Right cardiac atrium (tissue), 5 donors: ENCODE results near the gene PPFIBP2. TPM values are rescaled to one million over a fixed set of nuclear protein-coding genes. Genes with fewer than 3 reads are reported as not detected.
A peak's percentile ranks its signal among the peaks of the same experiment; 100 is the strongest.
"Not testable (repeated sequence)": the region's sequence is repeated elsewhere in the genome, so short reads cannot be mapped to it uniquely, and the experiment has no call there.

Source experiments
- ATAC-seq, 2 donors: fragments of 200-7000 bp; cut with Tn5 transposase; one replicate each; pipeline versions ENCODE4 v1.8.0 to v1.9.1; 2020; ENCODE audit warnings: moderate library complexity in 2 of 2, mild to moderate bottlenecking in 1 of 2
- DNase-seq, 3 donors: peaks; one replicate each; pipeline ENCODE4 v3.0.0-alpha.2; 2020
- H3K27ac ChIP-seq: one replicate; pipeline ENCODE4 v1.5.1; 2013; ENCODE audit warnings: mild to moderate bottlenecking, low read length, control low read depth, moderate library complexity
- H3K27me3 ChIP-seq: one replicate; pipeline ENCODE4 v1.6.1; 2013; ENCODE audit not compliant: control insufficient read depth, insufficient read depth
- H3K4me1 ChIP-seq: one replicate; pipeline ENCODE4 v1.6.1; 2013; ENCODE audit warnings: low read length; ENCODE audit not compliant: control insufficient read depth, insufficient read depth
- H3K4me3 ChIP-seq: one replicate; pipeline ENCODE4 v1.5.1; 2013; ENCODE audit warnings: low read length, control low read depth
- H3K9me3 ChIP-seq: one replicate; pipeline ENCODE4 v1.6.1; 2013; ENCODE audit warnings: low read length; ENCODE audit not compliant: control insufficient read depth
- WGBS: extraction: QIAGEN DNeasy Blood & Tissue Kit; methylation state at CpG from one replicate; pipeline ENCODE4 v1.1.7; 2013; 5-methylcytosine and 5-hydroxymethylcytosine counted together
- intact Hi-C, 4 donors: fragments of 100-400 bp; cut with DNase I; formaldehyde crosslinking; loops; one replicate each; pipeline versions ENCODE4 v1.11.0 to v1.14.0; 2022 to 2023
- polyA plus RNA-seq: library from polyadenylated mRNA; stranded (reverse); fragments of 200-250 nt; gene quantifications from one replicate; pipeline ENCODE4 v1.2.3, GENCODE V29; 2013
- total RNA-seq, 4 donors: library from RNA; stranded (reverse); fragmentation: NEBNext Ultra II Directional; extraction: Animal tissue kit (Norgen Biotek cat#: 25700); gene quantifications; one replicate each; pipeline ENCODE4 v1.2.1, GENCODE V29; 2021
- donor health status: healthy with polysubstance abuse.
- donor health status: DM: no; HTN: yes; CAD: no.
- donor health status: DM: no; HTN: no; CAD: no.
- donor health status: DM: no; HTN: yes; CAD: no; lungs with severe emphysema.
- donor health status: DM: yes; HTN: yes; CAD: no.

Gene PPFIBP2
- total and polyA plus RNA-seq, 5 donors: 13.7 to 45.3 (median 25.0) TPM

DNA sequence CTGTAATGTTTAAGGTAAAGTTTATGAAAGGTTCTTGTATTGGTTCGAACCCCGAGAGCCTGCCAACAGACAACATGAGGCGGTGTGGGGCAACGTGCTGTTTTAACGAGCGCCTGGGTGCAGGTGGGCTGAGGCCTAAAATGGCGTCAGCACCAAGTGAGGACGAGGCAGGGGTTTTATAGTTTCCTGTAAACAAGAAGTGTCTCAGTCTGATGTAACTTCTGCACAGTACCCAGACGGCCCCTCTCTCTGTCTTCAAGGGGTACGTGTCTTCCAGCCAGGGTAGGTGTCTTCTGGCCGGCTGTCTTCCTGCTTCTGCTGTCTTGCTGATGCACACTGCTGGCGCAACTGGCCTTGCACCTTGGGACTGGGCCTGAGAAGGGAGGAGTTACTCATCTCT, 2.7 kb downstream of the PPFIBP2 start:
- Histone ChIP-seq H3K4me3 (no peak overlapping the region), H3K9me3 (no peaks in the 10 kb centered on the region), H3K27me3 (no peaks in the 10 kb centered on the region), H3K27ac (no peak overlapping the region), H3K4me1 (peaks cover 4% of the 10 kb centered on the region)
- intact Hi-C loops: loop anchor here in 1 of 4 donors (10.0 kb wide), 1 partner anchor 58 kb away; no protein-coding TSS in a partner anchor
- peak in 1 of 3 donors; percentile 44 for DNase-seq
- 87% methylated on average over 12 of the region's 12 CpGs for WGBS
- ATAC-seq: no peak

DNA sequence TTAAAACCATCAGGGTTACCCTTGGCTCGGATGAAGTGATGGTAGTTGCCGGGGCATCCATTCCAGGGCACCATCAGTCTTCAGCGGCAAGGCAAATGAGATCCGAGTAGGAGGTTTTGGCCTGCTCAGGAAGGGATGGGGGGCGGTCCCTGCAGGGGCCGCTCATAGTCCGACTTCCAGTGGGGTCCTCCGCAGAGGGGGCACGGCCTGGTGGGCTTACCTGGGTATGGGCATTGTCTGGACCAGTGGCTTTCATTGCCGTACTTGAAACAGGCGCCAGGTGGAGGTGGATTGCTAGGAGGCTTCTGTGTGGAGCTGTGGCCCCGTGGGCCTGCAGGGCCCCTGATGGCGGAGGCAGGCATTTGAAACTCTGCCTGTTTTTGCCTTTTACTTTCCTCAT, 3.9 kb downstream of the PPFIBP2 start:
- peak in 1 of 3 donors; percentile 52 for DNase-seq
- not testable (repeated sequence) for H3K27ac ChIP-seq, H3K27me3 ChIP-seq, ATAC-seq, H3K9me3 ChIP-seq, H3K4me1 ChIP-seq, H3K4me3 ChIP-seq
- intact Hi-C loops: loop anchor here in 1 of 4 donors (10.0 kb wide), 1 partner anchor 57 kb away; no protein-coding TSS in a partner anchor
- WGBS: 97% methylated on average over 13 of the region's 13 CpGs

DNA sequence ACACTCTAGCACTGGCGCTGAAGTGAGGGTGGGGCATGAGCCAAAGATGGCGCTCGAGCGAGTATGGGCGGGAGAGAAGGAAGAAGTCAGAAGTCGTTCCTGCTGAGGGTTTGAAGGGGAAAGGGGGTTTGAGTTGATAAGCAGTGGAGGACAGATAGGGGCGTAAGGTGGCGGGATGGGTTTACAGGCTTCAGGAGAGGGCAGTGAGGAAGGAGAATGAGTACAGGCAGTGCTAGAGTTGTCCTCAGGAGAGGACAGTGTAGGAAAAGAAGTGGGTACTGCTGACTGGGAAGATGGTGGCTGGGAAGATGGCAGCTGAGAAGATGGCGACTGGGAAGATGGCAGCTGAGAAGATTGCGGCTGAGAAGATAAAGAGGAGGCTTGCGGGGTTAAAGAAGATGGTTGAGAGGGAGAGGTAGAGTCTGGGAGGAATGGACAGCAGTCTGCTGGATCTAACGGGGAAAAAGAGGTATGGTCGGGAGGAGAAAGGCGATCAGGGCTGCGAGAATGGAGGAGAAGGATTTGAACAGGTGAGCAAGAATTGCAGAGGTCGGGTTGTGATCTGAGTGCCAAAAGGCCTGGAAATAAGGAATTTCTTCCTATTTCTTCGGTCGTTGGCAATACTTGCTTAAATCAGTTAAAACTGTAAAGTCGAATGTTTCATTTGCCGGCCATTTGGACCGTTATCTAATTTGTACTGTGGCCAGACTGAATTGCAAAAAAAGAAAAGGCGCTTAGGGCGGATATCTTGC, 5.2 kb downstream of the PPFIBP2 start:
- DNase-seq (no peak), ATAC-seq (no peak)
- Histone ChIP-seq H3K27ac (no peak overlapping the region), H3K27me3 (no peaks in the 10 kb centered on the region), H3K4me3 (no peak overlapping the region), H3K4me1 (peaks cover 6% of the 10 kb centered on the region), H3K9me3 (no peaks in the 10 kb centered on the region)
- intact Hi-C loops: loop anchor here in 1 of 4 donors (10.0 kb wide), 1 partner anchor 56 kb away; no protein-coding TSS in a partner anchor
- 92% methylated on average over 23 of the region's 23 CpGs for WGBS

DNA sequence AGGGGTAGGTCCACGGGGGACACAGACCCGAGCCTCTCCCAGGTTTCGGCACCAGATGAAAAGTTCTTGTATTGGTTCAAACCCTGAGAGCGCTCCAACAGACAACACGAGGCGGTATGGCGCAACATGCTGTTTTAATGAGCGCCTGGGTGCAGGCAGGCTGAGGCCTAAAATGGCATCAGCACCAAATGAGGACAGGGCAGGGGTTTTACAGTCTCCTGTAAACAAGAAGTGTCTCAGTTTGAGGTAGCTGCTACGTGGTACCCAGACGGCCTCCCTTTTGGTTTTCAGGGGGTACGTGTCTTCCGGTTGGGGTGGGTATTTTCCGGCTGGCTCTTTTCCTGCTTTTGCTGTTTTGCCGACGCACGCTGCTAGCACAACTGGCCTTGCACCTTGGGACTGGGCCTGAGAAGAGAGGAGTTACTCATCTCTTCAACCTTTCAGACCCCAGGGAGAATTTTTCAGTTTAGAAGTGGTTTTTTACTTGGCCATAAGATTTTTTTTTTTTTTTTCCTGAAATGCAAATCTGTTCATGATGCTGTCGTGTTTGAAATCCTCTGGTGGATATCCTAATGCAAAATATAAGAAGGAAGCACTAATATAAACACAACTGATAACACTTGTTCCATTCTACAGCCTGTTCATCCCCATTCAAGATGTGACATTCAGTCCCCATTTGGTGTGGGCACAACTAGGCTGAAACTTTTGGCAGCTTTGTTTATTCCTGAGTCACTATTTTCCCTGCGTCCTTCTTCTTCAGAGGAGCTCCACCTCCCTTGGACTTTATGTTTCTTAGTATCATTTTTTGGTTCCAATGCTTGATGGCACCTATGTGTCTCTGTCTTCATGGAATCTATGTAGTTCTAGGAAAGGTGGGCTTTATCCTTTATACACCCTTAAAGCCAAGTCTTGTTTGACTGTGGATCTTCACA, 6.5 kb downstream of the PPFIBP2 start:
- H3K4me1 ChIP-seq: peaks cover 6% of the 10 kb centered on the region
- H3K27me3 ChIP-seq: no peaks in the 10 kb centered on the region
- H3K4me3 ChIP-seq: no peak overlapping the region
- no peak for DNase-seq
- WGBS: 75% methylated on average over 18 of the region's 18 CpGs
- no peak overlapping the region for H3K27ac ChIP-seq
- no peaks in the 10 kb centered on the region for H3K9me3 ChIP-seq
- intact Hi-C loops: no loop called here
- no peak for ATAC-seq

- no peak overlapping the region for H3K4me3 ChIP-seq
- peak in 1 of 2 donors; percentile 26 for ATAC-seq
- peaks cover 6% of the 10 kb centered on the region for H3K4me1 ChIP-seq
- H3K9me3 ChIP-seq: no peaks in the 10 kb centered on the region
- 0% methylated on average over 2 of the region's 2 CpGs for WGBS
- no peak overlapping the region for H3K27ac ChIP-seq
- no peaks in the 10 kb centered on the region for H3K27me3 ChIP-seq
- no peak for DNase-seq
- intact Hi-C loops: no loop called here
Observed at GRCh38 chr11:7520981-7521487, 7.2 kb downstream of the PPFIBP2 start.

DNA sequence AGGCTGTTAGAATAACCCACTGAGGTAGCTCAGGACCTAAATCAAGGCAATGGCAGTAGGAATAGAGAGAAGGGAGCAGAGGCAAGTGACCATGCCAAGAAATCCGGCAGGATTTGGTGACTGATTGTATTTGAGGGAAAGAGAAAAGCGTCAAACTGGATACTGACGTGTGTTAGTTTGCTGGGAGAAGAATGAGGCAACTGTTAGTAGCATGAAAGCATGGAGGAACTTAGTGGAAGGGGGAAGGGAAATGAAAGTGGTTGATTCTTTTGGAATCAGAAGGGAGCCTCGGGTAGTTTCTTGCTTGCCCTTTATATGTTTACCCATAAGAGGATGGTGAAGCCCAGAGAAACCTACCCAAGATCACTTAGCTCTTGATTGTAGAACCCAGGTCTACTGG, 8.3 kb downstream of the PPFIBP2 start:
- H3K27ac ChIP-seq: no peak overlapping the region
- intact Hi-C loops: no loop called here
- WGBS: 63% methylated on average over 4 of the region's 4 CpGs
- DNase-seq (no peak), ATAC-seq (no peak)
- H3K4me1 ChIP-seq: peaks cover 6% of the 10 kb centered on the region
- H3K4me3 ChIP-seq: no peak overlapping the region
- no peaks in the 10 kb centered on the region for H3K27me3 ChIP-seq
- no peaks in the 10 kb centered on the region for H3K9me3 ChIP-seq

DNA sequence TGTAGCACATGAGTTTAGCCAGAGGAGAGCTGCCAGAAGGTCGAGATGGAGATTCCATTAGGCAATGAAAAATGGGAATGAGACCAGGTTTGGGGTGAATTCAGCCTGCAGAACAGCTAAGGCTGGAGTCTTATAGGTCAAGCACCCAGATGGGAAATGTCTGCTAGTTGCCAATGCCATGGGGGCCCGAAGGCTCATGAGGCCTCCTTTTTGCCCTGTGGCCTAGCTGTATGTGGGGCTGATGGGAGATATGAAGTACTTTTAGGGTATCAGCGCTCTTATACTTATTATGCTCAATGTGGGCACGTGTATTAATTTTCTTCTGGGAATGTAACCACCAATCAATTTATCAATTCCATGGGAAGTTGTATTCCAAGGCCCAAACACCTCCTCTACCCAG, 8.7 kb downstream of the PPFIBP2 start:
- intact Hi-C loops: no loop called here
- ATAC-seq (no peak), DNase-seq (no peak)
- Histone ChIP-seq H3K4me3 (no peak overlapping the region), H3K4me1 (peaks cover 6% of the 10 kb centered on the region), H3K27ac (no peak overlapping the region), H3K27me3 (no peaks in the 10 kb centered on the region), H3K9me3 (no peaks in the 10 kb centered on the region)
- WGBS: 84% methylated on average over 4 of the region's 4 CpGs

DNA sequence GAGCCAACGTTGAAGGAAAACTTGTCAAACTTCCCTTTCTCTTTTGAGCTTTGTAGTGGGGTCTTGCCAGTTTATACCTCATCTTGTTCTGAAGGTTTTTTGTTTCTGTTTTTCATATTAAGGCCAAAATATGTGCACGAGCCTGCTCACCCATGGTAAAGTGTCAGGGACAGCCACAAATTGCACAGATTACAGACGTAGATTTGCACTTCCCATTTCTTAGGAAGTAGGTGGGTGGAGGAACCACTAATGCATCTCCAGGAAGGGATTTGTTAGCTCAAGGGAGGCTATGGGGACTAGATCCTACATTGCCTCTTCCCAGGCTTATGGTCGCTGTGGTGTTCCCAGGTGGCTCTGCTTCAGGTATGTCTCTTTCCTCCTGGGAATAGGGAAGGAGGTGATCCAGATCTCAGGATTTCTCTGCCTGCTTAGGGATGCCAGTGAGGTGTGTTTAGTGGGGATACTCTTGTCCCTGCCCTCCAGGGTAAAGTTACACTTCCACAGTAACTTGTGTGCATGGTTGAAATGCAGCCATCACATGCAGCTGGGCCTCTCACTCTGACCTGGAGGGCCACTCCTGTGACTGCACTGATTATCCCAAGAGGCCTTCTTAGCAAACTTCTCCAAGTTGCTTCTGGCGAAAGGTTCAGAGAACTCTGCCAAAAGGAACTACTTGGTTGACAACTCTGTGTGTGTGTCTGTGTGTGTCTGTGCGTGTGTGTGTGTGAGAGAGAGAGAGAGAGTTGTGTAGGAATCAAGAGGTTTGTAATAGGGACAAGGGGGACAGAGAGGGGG, 9.8 kb downstream of the PPFIBP2 start:
- H3K27ac ChIP-seq: no peak overlapping the region
- H3K9me3 ChIP-seq: no peaks in the 10 kb centered on the region
- intact Hi-C loops: no loop called here
- H3K27me3 ChIP-seq: no peaks in the 10 kb centered on the region
- H3K4me1 ChIP-seq: peaks cover 6% of the 10 kb centered on the region
- WGBS: 56% methylated on average over 6 of the region's 6 CpGs
- ATAC-seq: peak; percentile 41 to 45
- DNase-seq: no peak
- no peak overlapping the region for H3K4me3 ChIP-seq

DNA sequence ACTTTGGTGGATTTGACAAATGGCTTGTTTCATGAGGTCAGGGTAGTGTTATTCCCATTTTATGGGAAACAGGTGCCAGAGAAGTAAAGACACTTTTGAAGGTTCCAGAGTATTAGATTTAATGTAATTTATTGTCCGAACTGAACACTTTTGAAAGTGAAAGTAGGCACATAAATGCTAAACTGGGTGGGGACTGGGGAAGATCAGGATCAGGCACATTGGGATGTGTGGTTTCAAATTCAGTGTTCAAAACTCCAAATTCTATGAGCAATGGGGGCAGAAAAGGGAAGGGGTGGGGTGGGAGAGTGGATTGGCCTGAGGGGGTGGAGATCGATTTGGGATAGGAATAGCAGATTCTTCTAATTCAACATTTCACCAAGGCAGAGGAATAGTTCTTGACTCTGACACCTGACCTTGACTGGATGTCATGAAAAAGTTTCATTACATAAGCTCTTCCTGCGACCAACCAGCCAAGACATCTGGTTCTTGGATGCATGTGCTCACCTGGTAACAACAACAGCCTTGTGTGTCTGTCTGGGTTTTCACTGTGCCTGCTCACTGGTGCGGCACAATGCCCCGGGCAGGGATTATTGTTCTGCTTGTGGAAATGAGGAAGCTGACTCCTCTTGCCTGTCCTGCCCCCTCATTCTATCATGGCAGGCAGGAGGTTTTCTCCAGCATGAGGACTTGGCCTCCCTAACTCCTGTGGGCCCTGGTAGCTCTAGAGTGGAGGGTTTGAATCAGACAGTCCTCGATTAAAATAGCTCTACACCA, 10.8 kb downstream of the PPFIBP2 start:
- WGBS: 85% methylated on average over 6 of the region's 6 CpGs
- peaks cover 6% of the 10 kb centered on the region for H3K4me1 ChIP-seq
- ATAC-seq: no peak

GRCh38 chr11:7525424-7525823, 11.6 kb downstream of the PPFIBP2 start:
- no peak for ATAC-seq
- peaks cover 6% of the 10 kb centered on the region for H3K4me1 ChIP-seq
- no peak overlapping the region for H3K4me3 ChIP-seq
- no peaks in the 10 kb centered on the region for H3K9me3 ChIP-seq
- WGBS: 95% methylated on average over 4 of the region's 4 CpGs
- no peak overlapping the region for H3K27ac ChIP-seq
- no peaks in the 10 kb centered on the region for H3K27me3 ChIP-seq
- intact Hi-C loops: no loop called here
- no peak for DNase-seq

More for the DNA sequence above, 10.8 kb downstream of the PPFIBP2 start:
- H3K9me3 ChIP-seq: no peaks in the 10 kb centered on the region
- peak in 1 of 3 donors; percentile 32 for DNase-seq
- no peak overlapping the region for H3K4me3 ChIP-seq
- H3K27ac ChIP-seq: no peak overlapping the region
- H3K27me3 ChIP-seq: no peaks in the 10 kb centered on the region
- intact Hi-C loops: no loop called here
